Jurkat, Clone E6-1 (cell line): ENCODE measurements around the gene THAP5. TPM values are rescaled to one million over a fixed set of nuclear protein-coding genes. Genes with fewer than 3 reads are reported as not detected.

Experiments
- DNase-seq: peaks from one replicate; pipeline ENCODE4 v3.0.0-alpha.2; 2011; ENCODE audit warnings: low read depth, low spot score
- H3K4me3 ChIP-seq: 2 replicates; pipeline ENCODE4 v1.5.1; 2011; ENCODE audit warnings: mild to moderate bottlenecking, low read length, control low read depth, moderate library complexity
- polyA plus RNA-seq: library from polyadenylated mRNA; unstranded; fragments of >200 nt; gene quantifications from one replicate; pipeline ENCODE4 v1.2.1, GENCODE V29; 2012; ENCODE audit warnings: missing spikeins; ENCODE audit not compliant: insufficient read length, insufficient read depth

THAP5 gene, protein sequence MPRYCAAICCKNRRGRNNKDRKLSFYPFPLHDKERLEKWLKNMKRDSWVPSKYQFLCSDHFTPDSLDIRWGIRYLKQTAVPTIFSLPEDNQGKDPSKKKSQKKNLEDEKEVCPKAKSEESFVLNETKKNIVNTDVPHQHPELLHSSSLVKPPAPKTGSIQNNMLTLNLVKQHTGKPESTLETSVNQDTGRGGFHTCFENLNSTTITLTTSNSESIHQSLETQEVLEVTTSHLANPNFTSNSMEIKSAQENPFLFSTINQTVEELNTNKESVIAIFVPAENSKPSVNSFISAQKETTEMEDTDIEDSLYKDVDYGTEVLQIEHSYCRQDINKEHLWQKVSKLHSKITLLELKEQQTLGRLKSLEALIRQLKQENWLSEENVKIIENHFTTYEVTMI
- polyA plus RNA-seq: 23.5 TPM

DNA sequence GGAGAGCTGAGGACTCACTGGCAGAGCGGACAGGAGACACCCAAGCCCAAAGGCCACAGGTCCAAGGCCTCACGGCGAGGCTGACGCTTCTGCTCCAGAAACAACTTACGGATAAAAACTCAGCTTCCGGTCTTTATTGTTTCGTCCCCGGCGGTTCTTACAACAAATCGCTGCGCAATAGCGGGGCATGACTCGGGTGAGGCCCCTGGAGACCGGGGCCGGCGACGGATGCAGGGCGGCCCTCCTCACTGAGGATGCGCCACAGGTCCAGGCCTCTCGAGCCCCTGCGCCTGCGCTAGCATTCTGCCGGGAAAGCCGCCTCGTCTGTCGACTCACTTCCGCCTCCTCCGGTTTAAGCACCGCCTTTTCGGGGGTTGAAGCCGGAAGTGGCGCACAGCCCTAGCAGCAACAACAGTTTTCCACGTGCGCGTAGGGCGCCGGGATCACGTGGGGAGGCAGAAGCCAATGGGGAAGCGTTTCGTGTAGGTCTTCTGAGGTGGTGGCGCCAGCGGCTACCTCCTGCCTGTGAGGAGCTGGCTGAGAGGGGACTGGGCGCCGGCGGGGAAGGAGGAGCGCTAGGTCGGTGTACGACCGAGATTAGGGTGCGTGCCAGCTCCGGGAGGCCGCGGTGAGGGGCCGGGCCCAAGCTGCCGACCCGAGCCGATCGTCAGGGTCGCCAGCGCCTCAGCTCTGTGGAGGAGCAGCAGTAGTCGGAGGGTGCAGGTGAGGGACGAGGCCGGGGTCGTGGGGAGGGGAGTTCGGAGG, at the start of gene THAP5, which contains the start of gene DNAJB9:
THAP5 (minus strand) TSS at position 326 of the 765 bp plus-strand sequence; CDS start at position 189, 137 bp downstream.
DNAJB9 (plus strand) TSS at position 494 of the 765 bp plus-strand sequence. CDS start 1,853 bp downstream, outside the sequence.
- DNase-seq: peak; percentile 99
- peak within 1 kb of the TSS; percentile 91 for H3K4me3 ChIP-seq

DNA sequence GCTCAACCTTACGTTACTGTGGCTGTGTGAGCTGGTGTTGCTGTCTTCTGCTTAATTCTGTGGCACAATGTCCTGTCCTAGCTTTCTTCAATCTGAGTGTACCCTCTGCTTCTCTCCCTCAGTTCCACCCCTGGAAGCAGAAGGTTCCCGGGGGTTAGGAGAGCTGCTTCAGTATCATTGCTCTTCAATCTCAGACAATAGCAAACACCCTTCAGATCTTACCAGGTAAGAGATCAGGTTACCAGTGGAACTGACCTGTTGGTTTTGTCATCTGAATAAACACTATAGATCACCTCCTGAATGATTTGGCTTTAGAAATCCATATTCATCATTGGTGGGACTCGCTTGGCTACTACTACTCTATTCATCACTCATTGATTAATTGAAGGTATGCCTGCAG, 48.5 kb upstream of the THAP5 start:
- no peak overlapping the region for H3K4me3 ChIP-seq
- no peak for DNase-seq

- no peak overlapping the region for H3K4me3 ChIP-seq
- no peak for DNase-seq
Observed at GRCh38 chr7:108614896-108615295, 45.4 kb upstream of the THAP5 start.

DNA sequence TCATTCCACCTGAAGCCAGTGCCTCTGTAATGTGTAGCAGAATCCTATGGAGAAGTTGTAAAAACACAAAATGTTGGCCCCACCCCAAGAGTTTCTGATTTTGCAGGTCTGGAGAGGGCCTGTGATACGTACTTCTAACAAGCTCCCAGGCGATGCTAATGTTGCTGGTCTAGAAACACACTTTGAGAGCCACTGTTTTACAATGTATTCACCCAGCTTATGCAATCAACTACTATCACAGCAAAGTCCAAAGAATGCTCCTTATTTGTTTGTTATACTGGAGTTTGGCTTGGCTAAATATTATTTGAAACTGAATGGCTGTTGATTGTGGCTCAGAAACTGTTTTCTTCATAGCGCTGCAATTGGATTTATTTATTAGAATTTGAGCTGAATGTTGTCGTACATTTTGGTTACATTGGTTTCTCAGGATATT, 44.5 kb upstream of the THAP5 start:
- DNase-seq: no peak
- H3K4me3 ChIP-seq: no peak overlapping the region

GRCh38 chr7:108613147-108613948, 43.8 kb upstream of the THAP5 start:
- H3K4me3 ChIP-seq: no peak overlapping the region
- peak; percentile 45 for DNase-seq

DNA sequence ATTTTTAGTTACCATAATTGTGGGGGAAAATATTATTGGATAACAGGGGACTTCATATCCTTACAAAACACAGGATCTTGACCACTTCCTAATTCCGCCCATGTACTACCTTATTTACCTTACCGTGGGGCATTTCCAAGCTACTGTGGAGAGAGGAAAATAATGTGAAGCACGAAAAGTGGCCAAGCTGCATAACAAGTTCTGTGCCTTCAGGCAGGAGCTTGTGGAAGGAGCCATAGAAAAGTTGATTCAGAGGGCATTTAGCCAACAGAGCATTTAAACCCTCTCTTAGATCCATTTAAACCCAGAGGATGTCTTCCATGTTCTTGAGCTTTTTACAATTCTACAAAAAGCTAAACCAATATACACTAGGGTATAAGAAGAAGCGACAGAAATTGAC, 41.8 kb upstream of the THAP5 start:
- no peak for DNase-seq
- H3K4me3 ChIP-seq: no peak overlapping the region

DNA sequence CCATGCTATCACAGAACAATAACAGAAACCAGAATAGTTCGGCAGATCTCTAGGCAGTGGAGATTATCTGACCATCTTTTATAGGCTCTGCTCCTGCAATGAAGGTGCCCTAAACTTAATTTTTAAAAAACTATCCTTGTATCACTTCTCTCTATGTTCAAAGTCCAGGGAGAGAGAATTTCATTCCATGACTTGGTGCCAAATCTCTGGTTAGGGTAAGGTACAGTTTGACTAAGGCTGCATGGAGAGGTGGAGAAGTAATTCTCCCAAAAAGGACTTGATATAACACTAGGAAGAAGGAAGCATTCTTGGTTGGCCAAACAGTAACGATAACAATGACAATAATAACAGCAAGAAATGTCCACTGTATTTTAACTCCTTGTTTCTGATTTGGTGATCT, 40.1 kb upstream of the THAP5 start:
- H3K4me3 ChIP-seq: no peak overlapping the region
- no peak for DNase-seq

DNA sequence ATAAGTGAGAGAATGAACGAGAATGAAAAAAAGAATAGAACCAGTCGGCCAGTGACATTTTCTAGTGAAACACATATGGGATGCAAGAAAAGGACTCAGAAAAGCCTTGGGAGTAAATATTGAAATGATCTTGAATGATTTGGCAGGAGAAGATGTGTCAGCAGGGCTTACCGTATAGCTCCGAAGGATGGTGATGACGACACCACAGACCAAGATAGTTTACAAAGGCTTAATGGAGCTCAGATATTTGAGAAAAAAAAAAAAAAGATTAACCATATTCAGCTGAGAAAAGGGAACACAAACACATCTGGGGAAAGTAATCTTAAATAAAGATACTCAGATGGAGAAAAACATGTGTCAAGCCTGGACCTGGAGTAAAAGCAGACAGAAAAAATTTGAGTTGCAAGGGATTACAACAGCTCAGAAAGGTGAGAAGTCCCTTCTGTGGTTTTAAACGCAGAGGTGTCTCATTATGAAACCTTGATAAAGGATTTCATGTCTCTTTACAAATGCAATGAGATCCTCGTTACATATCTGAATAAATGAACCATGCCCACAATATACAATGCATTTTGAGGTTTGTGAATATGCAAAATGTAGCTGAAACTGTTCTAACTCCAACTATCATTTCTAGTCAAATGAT, 36.2 kb upstream of the THAP5 start:
- DNase-seq: no peak
- no peak overlapping the region for H3K4me3 ChIP-seq

DNA sequence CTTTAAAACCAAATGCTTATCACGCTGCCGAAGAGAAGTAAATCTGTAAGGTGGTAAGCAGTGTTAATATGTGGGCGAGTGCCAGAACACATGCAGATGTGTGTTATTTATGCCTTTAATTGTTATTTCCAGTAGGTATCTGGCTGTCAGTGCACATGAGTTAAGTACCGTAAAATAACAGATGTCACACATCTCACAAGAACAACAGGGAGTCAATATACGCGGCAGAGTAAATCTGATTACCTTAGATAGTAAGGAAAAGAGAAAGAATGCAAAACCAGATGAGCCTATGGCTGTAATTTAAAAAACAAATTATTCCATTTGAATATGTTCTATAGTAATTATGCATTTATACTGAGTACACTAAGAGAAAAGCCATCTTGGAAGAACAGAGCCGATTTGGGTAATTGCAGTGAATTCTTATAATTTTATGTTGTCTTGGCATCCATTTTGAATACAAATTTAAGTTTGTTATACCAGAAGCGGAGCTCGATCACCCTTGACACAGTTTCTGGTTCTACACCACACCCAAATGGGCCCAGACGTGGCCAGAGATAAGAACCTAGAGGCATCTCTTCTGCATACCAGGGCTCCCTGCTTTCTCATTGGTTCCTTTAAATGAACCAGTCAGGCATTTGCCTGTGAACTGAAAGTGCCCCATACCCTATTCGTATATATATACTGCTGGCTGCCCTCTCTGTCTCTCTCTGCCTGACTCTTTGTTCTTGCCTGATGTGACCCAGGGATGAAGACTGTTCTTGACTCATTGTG, 35.0 kb upstream of the THAP5 start:
- no peak overlapping the region for H3K4me3 ChIP-seq
- DNase-seq: no peak

DNA sequence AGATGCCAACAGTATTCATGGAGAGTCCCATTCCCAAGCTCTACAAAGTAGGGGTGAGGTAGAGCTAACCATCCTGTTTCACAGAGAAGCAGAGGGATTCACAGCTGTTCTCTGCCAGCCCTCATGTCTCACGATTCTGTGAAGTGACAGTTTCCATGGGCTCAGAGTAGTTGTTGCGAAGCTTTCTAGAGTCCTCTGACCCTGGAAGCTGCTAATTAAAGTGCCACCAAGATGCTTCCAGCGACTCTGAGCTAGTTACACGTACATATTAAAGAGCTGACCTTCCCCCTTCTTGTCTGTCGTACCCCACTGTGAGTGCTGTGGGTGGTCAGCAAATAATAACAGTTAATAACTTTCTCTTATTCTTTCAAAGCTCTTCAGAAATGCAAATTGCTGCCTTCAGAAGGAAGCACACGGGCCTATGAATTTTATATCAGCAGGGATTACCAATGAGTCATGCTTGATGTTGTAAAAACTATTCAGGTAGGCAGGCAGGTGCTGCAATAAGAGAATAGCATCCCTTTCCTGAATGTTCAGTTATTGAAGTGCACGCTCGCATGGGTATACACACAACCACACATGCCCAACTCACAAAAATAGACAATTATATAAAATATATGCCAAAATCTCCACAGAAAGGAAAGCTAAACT, 34.3 kb upstream of the THAP5 start:
- H3K4me3 ChIP-seq: no peak overlapping the region
- no peak for DNase-seq

DNA sequence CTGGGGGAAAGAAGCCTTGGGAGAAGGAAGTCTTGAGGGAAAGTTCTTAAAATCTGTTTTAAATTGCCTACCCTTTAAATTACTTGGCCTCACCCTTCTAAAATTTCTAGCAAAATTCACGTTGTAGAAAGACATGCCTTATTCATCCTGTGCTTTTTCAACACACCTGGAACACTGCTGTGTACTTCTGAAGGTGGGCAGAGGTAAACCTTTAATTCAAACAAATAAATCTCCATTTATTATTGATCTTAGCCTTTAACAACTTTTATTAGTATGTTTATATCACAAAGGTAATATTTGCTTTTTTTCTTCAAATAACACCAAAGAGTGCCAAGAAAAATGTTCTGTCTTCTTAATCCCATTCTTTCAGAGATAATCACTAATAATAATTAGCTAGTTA, 30.9 kb upstream of the THAP5 start:
- no peak for DNase-seq
- H3K4me3 ChIP-seq: no peak overlapping the region

GRCh38 chr7:108598914-108599580, 29.5 kb upstream of the THAP5 start:
- DNase-seq: no peak
- H3K4me3 ChIP-seq: no peak overlapping the region

DNA sequence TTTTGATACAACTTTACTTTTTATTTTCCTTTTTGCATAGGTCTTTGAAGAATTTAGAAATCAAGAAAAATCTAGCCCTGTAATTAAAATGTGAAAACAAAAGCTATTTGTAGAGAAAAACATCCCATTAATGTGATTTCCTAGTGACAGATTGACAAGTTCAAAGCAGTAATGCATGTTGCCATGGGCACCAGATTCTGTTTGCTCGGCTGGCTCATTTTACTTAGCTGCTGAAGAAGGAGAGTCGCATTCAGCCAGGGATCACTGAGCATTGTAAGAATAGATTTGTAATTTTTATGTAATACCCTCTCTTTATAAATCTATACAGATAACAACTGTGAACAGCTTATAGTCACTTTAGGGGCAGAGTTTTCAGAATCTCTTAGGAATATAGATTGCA, 28.6 kb upstream of the THAP5 start:
- H3K4me3 ChIP-seq: no peak overlapping the region
- DNase-seq: no peak

GRCh38 chr7:108596560-108596959, 27.1 kb upstream of the THAP5 start:
- no peak overlapping the region for H3K4me3 ChIP-seq
- no peak for DNase-seq

- no peak for DNase-seq
- no peak overlapping the region for H3K4me3 ChIP-seq
Observed at GRCh38 chr7:108592646-108593201, 23.2 kb upstream of the THAP5 start.

DNA sequence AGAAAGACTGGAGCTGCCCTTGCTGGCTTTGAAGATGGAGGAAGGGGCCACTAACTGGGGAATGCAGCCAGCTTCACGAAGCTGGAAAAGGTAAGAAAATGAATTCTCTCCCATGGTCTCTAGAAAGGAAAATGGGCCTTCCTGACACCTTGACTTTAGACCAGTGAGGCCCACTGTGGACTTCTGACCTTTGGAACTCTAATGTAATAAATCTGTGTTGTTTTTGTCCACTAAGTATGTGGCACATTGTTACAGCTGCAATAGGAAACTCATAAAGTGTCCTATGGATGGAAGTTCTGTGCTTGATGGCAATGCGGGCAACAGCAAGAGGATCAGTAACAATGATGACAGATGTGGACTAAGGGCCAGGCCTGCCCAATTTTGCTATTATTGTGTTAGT, 21.1 kb upstream of the THAP5 start:
- no peak overlapping the region for H3K4me3 ChIP-seq
- no peak for DNase-seq

DNA sequence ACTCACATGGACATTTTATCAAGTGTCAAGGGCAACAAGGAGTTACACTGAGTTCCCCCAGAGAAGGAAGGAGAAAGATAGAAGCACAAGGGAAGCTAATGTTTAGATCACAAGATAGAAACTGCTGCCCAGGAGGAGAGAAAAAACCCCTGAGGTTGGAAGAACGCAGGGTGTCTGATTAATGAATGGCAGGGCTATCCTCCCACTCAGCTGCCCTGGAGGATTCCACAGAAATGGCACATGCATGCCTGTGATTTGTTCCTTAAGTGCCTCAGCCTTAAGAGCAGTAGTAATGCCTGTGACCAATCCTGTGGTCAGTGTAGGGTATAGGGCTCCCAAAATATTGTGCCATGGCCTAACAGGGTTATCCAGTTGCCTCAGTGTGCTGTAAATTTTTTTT, 20.4 kb upstream of the THAP5 start:
- DNase-seq: no peak
- no peak overlapping the region for H3K4me3 ChIP-seq
